ENCODE results near the gene SYT12.
A peak's percentile ranks its signal among the peaks of the same experiment; 100 is the strongest.

The SYT12 gene

DNA sequence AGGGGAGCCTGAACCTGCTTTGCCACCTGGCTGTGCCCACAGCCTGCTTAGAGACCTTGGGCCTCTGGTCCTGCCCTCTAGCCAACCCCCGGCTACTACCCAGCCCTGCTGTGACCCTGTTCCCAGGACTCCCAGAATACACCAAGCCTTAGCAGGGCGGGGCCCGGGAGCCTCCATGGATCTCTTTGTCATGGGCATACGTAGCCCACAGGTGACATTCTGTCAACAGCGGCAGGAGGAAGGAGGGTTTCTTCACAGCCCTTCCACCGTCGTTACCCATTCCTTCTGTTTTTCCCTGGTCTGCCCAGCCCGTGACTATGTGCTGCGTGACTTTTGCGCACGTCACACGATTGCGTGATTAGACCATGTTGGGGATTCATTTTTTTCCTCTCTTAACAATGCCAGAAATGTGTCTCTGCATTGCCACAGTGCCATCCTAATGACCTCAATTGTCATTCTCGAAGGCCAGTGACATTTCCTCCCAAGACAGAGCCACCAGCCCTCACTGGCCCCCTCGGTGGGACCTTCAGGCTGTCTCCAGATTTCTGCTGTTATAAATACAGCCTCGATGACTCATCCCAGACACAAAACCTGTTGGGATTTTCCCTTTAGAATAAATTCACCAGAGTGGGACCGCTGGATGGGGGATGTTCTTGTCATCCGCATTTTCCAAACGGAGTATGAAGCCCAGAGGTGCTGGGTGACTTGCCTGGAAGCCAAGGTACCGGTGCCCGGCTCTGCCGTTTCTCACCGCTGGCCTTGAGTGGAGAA is 9.0 kb downstream of the SYT12 start:
- no peak for DNase-seq

DNA sequence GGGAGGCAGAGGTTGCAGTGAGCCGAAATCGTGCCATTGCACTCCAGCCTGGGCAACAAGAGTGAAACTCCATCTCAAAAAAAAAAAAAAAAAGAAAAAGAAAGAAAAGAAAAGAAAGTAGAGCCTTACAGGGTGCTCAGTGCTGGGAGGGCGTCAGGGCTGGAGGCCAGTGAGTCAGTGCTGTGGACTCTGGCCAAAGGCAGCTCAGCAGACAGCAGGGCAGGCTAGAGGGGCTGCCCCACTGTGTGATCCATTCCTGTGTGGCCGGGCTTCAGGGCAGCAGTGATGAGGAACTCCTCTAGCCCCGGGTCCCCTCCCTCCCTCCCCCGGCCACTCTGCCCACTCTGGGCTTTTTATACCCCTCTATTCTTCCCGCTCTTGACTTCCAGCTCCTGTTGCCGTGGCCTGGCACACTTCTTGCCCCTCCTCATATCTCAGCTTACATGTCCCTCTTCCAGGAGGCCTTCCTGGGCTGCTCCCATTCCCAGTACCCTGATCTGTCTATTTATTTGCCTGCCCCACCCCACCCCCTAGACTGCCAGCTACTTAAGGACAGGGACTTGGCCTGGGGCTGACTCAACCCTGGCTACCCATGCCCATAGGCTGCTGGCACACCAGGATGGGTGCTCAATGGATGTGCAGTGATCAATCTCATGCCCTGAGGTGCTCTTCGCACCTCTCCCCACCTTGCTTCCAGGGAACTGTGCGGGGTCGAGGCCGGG is 10.1 kb downstream of the SYT12 start:
- DNase-seq: no peak

DNA sequence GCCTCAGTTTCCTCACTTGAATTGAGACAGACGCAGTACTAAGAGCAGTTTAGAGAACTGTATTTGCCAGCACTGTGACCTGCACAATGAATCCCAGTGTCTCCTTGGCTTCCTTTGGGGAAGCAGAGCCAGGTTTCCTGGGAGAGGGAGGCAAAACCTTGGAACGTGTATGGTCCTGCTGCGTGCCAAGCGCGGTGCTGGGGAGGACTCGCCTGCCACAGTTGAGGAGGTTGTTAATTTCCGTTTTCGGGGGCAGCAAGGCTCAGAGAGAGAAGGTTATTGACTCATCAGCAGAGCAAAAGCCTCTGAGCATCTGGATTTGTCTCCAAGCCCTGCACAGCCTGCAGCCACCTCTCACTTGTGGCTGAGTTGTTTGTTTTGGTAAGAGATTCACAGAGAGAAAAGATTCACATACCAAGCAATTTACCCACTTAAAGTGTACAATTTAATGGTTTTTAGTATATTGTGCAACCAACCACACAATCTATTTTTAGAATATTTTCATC is 10.8 kb downstream of the SYT12 start:
- no peak for DNase-seq

DNA sequence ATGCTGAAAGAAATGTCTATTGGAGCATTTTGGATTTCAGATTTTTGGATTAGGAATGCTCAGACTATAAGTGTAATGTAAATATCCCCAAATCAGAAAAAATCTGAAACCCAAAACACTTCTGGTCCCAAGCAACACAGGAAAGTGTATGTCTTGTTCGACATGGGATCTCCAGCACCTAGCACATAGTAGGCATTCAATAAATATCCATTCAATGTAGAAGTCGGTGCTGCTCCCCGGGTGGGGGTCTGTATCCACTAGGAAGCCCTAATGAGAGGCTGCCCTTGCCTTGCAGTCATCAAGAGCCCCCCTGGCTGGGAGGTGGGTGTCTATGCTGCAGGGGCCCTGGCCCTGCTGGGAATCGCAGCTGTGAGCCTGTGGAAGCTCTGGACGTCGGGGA is 11.4 kb downstream of the SYT12 start:
- no peak for DNase-seq

DNA sequence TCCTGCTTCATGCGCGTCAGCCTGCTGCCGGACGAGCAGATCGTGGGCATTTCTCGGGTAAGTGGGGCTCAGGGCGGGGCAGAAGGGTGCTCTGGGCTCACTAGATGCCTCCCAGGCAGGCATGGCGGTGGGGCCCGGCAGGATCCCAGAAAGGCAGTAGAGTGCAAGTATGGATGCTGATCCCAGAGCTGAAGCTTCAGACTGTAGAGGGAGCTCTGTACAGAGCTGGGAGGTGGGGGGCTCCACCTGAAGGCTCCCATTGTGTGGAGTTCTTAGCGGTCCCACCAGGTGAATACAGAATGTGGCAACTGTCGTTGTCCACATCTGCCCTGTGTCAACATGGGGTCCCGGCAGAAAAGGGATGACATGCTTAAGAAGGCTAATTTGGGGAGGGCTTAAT is 17.2 kb downstream of the SYT12 start:
- DNase-seq: no peak

DNA sequence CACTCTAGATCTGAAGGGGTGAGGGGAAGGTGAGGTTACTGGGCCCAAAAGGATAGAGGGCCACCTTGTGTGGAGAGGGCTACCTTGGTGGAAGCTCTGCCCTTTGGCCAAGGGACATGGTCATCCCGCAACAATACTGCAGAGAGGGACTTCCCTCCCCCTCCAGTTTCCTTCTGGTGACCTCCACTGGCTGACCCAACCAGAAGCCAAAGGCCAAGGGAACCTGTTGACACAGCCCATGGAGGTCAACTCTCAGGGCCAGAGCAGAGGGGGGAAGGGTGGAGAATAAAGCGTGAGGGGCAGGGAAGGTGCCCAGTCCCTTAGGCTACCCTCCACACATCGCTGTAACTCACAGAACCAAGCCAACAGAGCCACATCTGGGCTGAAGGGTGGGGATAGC is 18.7 kb downstream of the SYT12 start:
- no peak for DNase-seq

DNA sequence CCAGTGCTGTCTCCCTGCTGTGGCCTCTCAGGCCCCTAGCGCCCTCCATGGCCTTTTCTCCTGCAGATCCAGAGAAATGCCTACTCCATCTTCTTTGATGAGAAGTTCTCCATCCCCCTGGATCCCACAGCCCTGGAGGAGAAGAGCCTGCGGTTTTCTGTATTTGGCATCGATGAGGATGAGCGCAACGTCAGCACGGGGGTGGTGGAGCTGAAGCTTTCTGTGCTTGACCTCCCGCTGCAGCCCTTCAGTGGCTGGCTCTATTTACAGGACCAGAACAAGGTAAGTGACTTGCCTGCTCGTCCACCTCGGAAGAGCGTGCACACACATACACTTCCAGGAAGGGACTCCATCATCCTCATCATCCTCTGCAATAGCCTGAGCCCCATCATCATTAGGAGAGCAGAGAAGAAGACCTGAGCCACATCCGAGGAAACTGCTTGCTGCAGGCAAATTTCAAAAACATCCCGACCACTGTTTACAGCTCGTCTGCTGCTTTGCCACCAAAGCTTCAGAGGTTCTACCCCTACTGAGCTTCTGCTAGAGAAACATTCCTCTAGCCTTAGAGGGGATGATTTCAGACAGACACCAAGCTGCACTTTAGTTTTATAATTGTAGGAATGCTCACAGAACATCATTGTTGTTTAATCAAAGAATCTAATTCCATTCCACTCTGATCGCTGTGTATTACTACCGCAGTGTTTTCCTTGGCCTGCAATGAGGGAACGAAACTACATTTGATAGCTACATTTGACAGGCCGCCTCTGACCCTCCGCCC is 20.8 kb downstream of the SYT12 start:
- no peak for DNase-seq

DNA sequence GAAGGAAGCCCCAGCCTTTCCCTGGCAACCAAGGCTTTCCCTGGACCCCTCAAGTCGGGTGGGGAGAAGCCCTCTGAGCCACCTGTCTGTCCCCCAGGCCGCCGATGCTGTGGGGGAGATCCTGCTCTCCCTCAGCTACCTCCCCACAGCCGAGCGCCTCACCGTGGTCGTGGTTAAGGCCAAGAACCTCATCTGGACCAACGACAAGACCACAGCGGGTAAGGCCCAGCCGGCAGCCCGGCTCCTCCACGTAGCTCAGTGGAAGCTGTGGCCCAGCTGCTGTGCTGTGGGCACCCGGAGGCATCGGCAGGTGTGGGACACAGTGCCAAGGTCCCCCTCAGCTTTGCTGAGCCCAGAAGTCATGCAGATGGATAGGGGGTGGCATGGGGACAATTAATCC is 21.6 kb downstream of the SYT12 start:
- DNase-seq: no peak

DNA sequence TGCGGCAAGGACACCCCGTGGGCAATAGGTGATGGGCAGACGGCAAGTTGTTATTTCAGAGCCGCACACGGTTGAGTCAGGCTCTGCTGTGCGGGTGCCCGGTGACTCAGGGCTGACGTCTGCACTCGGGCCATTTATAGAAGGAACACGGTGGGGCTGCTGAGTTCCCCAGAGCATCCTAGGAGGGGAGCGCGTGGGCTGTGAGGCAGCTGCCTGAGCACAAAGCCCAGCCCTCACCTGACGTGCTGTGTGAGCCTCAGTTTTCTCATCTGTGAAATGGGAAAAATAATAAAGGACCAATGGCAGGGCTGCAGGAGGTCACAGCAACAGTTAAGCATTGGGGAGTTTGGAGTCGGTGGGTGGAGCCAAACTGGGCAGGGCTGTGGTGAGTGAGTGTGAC is 22.4 kb downstream of the SYT12 start:
- no peak for DNase-seq

DNA sequence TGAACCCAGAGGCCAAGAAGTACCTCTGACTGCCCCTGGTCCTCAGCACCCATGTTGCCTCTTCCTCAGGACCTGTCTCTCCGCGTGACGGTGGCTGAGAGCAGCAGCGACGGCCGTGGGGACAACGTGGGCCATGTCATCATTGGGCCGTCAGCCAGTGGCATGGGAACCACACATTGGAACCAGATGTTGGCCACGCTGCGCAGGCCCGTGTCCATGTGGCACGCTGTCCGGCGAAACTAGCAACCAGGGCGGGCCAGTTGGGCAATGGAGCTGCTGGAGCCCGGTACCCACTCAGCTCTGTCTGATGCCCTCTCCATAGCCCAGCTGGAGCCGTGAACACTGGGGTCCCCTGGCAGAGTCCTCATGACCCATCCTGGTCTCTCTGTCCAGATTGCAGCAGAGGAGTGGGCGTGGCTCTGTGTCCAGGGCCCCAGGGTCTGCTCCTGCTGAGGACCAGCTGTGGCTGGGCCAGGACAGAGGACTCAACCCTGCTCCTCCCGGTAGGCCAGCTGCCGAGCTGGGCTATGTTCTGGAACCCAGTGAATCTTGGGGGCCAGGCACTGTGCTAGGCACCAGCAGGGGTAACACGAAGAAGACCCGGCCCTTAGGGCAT is 25.7 kb downstream of the SYT12 start:
- DNase-seq: no peak

DNA sequence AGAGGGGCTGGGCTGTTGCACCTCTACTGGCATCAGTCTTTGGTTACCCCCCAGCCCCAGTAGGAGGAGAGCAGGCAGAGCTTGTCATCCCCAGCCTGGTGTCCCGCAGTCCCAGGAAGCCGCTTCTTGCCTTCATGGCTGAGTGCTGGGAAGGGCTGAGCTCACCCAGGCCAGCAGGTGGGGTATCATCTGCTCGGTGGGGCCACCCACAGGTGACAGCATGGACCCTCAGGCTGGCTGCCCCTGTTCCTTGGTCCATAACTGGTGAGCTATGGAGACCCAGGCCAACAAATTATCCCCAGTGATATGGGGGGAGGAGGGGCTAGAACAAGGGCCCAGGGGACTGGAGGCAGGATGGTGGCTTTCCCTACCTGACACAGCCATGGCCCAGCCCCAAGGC is 27.2 kb downstream of the SYT12 start:
- no peak for DNase-seq

DNA sequence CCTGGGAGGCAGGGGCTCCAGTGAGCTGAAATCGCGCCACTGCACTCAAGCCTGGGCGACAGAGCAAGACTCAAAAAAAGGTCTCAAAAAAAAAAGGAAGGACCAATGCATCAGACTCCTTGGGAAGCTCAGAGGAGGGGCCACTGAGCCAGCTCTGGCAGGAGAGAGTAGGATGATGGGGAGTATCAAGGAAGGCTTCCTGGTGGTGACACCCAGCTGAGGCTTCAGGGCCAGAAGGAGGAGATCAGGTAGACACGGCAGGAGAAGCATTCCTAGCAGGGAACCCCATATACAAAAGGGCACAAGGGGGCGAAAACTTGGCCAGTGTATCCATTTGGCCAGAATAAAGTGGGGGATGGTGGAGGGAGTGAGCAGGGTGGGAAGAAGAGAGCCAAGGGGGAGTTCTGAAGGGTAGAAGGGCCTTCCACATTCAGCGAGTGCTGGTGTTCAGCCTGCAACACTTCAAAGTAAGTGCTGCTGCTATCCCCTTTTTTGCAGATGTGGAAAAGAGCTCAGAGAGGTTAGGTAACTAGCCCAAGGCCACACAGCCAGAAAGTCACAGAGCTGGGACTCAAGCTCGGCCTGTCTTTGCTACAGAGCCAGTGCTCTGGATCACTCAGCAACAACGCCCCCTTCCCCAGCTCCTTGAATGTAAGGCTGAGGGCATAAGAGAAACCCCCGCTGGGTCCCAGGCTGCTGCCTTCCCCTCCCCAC is 28.4 kb downstream of the SYT12 start:
- no peak for DNase-seq

DNA sequence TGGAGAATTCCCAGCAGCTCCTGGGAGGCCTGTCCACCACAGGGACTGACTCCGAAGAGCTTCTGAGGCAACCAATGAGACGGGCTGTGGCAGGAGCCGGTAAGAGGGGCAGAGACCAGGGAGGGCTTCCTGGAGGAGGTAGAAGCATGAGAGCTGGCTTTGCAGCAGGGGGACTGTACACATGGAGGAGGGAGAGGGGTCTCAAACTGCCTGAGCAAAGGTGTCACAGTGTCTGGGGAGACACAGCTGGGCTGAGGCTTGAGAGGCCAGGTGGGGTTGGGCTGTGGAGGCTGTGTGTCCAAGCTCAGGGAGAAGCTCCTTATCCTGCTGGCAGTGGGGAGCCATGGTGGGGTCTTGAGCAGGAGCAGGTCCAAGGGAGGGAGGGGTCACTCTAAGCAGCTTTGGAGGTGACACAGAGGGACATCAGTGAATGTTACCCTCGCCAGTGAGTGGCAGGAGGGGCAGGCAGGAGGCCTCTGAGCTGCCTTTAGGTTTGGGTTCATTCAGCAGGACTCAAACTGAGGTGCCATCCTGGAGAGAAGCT is 29.1 kb downstream of the SYT12 start:
- no peak for DNase-seq

DNA sequence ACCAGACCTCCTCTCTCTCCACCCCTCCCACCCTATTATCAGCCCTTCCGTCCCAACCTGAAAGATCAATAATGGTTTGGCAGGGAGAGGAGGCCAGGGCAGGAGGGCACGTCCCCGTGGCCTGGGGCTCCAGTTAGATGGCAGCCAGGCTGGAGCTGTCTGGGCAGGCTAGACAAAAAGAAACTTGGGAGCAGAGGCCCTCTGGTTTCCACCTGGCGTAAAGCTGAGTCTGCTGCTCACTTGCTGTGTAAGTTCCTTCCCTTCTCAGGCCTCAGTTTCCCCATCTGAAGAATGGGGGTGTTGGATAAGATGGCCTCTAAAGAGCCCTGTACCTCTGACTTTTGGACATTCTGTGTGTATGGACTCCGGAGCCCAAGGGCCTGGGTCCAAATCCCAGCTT is 30.0 kb downstream of the SYT12 start:
- no peak for DNase-seq

DNA sequence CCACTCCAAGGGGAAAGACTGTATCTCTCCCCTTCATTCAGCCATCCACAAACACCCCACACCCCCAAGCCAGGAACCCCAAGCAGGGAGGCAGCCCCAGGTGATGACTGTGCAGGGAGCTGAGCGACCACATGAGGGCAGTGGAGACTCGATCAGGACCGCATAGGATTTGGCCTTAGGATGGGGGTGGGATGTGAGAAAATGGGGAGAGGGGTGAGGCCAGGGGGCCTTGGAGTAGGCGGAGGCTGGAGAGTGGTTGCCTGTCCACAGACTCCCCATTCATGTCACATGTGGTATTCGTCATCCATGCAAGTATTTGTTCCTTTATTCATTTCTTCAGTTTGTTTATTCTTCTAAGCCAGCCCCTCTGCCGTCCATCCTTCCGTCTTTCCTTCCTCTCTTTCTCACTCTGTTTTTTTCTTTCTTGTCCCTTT is 31.0 kb downstream of the SYT12 start:
- DNase-seq: no peak

DNA sequence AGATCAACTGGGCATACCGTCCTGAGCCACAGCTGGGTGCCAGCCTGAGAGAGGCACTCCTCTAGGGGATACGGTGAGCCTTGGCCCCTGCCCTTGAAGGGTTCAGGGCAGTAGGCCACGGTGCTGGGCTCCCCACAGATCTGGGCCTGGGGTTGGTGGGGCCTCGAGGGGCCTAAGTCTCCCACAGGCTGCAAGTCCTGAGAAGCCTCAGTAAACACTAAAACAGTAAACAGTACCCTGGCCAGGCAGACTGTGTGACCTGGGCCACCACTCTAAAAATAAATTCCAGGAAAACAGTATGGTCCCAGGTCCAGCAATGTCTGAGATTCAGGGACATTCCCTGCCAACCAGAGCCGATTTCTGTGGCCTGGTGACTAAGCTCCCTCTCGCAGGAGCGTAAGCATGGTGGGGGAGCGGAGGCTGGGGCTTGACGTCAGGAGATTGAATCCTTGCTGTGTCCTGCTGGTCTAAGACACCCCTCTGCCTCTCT is 31.5 kb downstream of the SYT12 start:
- no peak for DNase-seq

DNA sequence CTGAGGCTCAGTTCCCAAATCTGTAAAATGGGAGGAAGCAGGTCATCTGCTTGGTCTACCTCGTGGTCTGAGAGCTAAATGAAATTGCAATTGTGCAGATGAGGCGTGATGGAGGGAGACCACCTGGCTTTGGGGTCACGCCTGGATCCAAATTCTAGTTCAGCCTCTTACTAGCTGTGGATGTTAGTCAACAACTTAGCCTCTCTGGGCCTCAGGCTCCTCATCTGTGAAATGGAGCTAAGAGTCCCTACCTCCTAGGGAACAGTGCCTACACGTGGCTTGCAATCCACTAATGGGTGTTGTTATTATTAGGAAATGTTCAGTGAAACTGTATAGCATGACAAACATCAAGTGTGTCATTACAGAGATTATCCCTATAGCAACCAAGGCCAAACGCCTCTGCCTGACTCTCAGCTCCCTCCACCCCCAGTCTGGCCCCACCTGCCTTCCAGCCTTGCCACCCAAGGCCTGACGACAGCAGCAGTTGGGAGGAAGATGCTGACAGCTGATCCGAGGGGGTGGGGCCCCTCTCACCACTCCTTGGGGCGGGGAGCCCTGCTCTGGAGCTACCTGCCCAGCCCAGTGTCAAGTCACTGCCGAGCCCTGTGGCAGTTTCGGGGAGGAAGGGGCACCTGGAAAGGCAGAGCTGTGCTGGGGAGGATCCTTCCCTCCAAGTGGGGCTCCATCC is 32.0 kb downstream of the SYT12 start:
- DNase-seq: peak; percentile 75

DNA sequence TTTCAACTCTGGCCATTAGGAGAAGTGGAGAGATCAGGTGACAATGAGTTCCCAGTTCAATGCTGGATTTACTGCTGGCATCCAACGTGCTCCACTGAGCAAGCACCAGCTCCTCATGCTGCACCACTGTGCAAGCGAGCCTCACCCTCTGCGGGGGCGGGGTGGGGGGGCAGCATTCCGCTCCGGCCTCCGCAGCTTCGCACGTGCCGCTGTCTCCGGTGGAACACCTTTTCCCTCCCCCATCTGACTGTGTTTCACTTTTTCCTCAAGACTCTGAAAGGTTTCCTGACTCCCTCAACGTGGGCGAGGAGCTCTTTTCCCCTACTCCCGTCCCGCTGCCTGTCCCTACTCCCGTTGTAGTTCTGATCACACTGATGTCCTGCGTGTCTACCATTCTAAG is 32.9 kb downstream of the SYT12 start:
- DNase-seq: no peak

DNA sequence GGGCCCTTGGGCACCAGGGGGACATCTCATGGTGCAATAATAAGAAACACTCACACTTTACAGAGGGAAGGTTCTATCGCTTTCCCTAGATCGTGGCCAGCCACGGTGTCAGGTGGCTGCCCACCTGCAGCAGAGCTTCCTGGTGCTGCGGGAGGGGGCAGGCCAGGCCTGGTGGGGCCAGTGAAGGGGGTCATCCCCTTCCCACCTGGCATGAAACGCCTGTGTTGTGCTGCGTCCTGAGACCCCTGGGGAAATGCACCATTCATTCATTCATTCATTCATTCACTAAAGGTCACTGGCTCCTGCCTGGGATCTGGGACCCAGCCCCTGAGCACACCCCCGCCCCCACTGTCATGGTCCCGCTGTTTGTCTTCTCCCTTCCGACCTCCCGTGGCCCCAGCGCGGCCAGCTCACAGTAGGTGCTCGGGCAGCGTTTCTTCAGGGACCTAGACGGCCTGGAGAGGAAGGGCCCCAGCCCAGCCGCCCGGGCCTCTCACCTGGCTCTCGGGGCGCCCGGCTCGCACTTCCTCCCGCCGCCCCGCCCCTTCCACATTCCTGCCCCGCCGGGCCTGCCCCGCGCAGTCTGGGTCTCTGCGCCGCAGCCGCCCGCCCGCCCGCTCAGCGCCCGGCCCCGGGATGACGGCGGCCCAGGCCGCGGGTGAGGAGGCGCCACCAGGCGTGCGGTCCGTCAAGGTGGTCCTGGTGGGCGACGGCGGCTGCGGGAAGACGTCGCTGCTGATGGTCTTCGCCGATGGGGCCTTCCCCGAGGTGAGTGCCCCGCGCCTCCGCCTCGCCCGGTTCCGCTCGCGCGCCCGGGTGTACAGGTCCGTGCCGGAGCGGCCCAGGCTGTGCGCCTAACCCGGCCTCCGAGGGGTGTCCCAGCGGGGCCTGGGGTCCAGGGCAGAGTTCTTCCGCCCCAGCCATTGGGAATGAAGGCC is 33.6 kb downstream of the SYT12 start, which contains the start of gene RHOD:
Gene RHOD (plus strand): TSS at position 581 of the 938 bp plus-strand sequence. CDS start 56 bp downstream, at position 637.
- no peak for DNase-seq

DNA sequence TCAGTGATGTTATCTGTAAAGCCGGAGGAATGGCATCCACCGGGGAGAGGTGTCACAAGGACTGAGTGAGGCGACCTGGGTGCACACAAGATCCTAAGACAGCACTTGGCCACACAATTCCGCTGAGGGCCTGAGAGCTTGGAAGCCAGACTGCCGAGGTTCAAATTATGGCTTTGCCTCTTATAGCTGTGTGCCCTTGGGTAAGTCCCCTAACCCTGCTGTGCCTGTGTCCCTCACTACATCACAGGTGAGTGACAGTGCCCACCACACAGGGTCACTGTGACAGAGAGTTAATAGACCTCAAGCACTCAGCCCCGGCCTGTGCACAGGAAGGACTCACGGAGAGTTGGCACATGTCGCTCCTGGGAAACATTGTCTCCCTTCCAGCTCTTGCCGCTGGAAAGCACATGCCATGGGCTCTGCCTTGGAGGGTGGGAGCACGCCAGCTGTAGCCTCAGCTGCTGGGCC is 34.3 kb downstream of the SYT12 start:
- no peak for DNase-seq
